Keratinocyte (primary cell): ENCODE results near the gene CD163. TPM values are rescaled to one million over a fixed set of nuclear protein-coding genes. Genes with fewer than 3 reads are reported as not detected.

Experiments
- DNase-seq: peaks from one replicate; pipeline ENCODE4 v3.0.0-alpha.2; 2011; ENCODE audit warnings: low read depth, missing footprints, low spot score
- FAIRE-seq: peaks from 2 replicates; lab custom pipeline; 2011; peaks lifted over from hg19 to GRCh38; lab: Jason Lieb, UNC
- H2AFZ ChIP-seq: 2 replicates; pipeline ENCODE4 v1.6.0; 2012; ENCODE audit warnings: low read length, control low read depth, inconsistent platforms; ENCODE audit not compliant: control insufficient read depth
- H3K27ac ChIP-seq: 2 replicates; pipeline ENCODE4 v1.5.1; 2011; ENCODE audit warnings: low read length; ENCODE audit not compliant: control insufficient read depth, insufficient read depth
- H3K27me3 ChIP-seq: 3 replicates; pipeline ENCODE4 v1.6.0; 2011; ENCODE audit warnings: low read length; ENCODE audit not compliant: control insufficient read depth, insufficient read depth; ENCODE audit errors: extremely low read depth
- H3K36me3 ChIP-seq, 2 experiments: 2 replicates in 1 of 2; 3 replicates in 1 of 2; pipeline ENCODE4 v1.5.1; 2011; ENCODE audit warnings: low read length in 2 of 2, mild to moderate bottlenecking in 1 of 2; ENCODE audit not compliant: control insufficient read depth in 2 of 2, insufficient read depth in 2 of 2; ENCODE audit errors: extremely low read depth in 1 of 2
- H3K4me1 ChIP-seq: 3 replicates; pipeline ENCODE4 v1.5.1; 2011; ENCODE audit warnings: low read length; ENCODE audit not compliant: control insufficient read depth, insufficient read depth; ENCODE audit errors: extremely low read depth
- H3K4me2 ChIP-seq: 3 replicates; pipeline ENCODE4 v1.6.0; 2011; ENCODE audit warnings: low read depth, low read length; ENCODE audit not compliant: control insufficient read depth, insufficient read depth; ENCODE audit errors: extremely low read depth
- H3K4me3 ChIP-seq, 3 experiments: fragments of 200-600 bp in 1 of 3; sonication (generic) in 1 of 3; 2 replicates in 2 of 3; 3 replicates in 1 of 3; pipeline ENCODE4 v1.5.1; 2011 to 2016; ENCODE audit warnings: low read length in 3 of 3, mild to moderate bottlenecking in 3 of 3, control low read depth in 2 of 3, inconsistent platforms in 1 of 3, low read depth in 1 of 3, mixed read lengths in 1 of 3, mixed run types in 1 of 3, moderate library complexity in 1 of 3; ENCODE audit not compliant: control insufficient read depth in 2 of 3, insufficient read depth in 2 of 3; ENCODE audit errors: extremely low read depth in 1 of 3
- H3K79me2 ChIP-seq: 2 replicates; pipeline ENCODE4 v1.6.0; 2012; ENCODE audit warnings: low read length; ENCODE audit not compliant: control insufficient read depth, insufficient read depth
- H3K9ac ChIP-seq: 3 replicates; pipeline ENCODE4 v1.6.0; 2011; ENCODE audit warnings: low read length; ENCODE audit not compliant: control insufficient read depth, insufficient read depth; ENCODE audit errors: extremely low read depth
- H3K9me1 ChIP-seq: 3 replicates; pipeline ENCODE4 v1.6.0; 2011; ENCODE audit warnings: low read length; ENCODE audit not compliant: control insufficient read depth, insufficient read depth; ENCODE audit errors: extremely low read depth
- H3K9me3 ChIP-seq: 2 replicates; pipeline ENCODE4 v1.5.1; 2012; ENCODE audit warnings: low read depth, low read length; ENCODE audit not compliant: control insufficient read depth
- H4K20me1 ChIP-seq: 3 replicates; pipeline ENCODE4 v1.6.0; 2011; ENCODE audit warnings: low read length; ENCODE audit not compliant: control insufficient read depth, insufficient read depth; ENCODE audit errors: extremely low read depth
- EZH2 ChIP-seq: IDR thresholded peaks from one replicate; pipeline ENCODE4 v1.6.1; 2012; ENCODE audit warnings: inconsistent platforms, mild to moderate bottlenecking, low read length, moderate library complexity
- dilution Hi-C: fragments of 300-500 bp; cut with MboI; formaldehyde crosslinking; loops from one replicate; pipeline ENCODE4 v1.7.0; 2020; ENCODE audit warnings: low sequenced_read_pairs; ENCODE audit not compliant: extremely low pct_ligation_motif_present
- polyA plus RNA-seq, 5 experiments: library from polyadenylated mRNA; depleted of rRNA in 3 of 5; stranded (reverse) in 3 of 5; stranded (forward) in 1 of 5; unstranded in 1 of 5; fragments of >200 nt; gene quantifications; 1 replicate in 1 of 5; 2 replicates in 3 of 5; 3 replicates in 1 of 5; pipeline versions ENCODE4 v1.2.1 to v1.2.3, GENCODE V29; 2011 to 2012; ENCODE audit warnings: missing spikeins in 2 of 5, low read depth in 1 of 5, low replicate concordance in 1 of 5
- TF ChIP-seq, protein P1 (sequence below), 3 experiments: IDR thresholded peaks in 1 of 3; conservative IDR thresholded peaks in 1 of 3; optimal IDR thresholded peaks in 1 of 3; 2 replicates in 2 of 3; 3 replicates in 1 of 3; pipeline versions ENCODE3 to v1.5.1; 2011; ENCODE audit warnings: low read length in 3 of 3, mild to moderate bottlenecking in 3 of 3, moderate library complexity in 2 of 3, control low read depth in 1 of 3, inconsistent platforms in 1 of 3; ENCODE audit not compliant: insufficient read depth in 2 of 3; ENCODE audit errors: extremely low read depth in 1 of 3

Gene CD163
- polyA plus RNA-seq, 1 donor (not counting 4 experiments of a cell fraction or from before 2014, with no cell fraction given), result 0.14 TPM

- Histone ChIP-seq H3K36me3 (no peaks in the 10 kb centered on the region), H3K27me3 (no peaks in the 10 kb centered on the region), H3K9me3 (no peaks in the 10 kb centered on the region), H3K4me1 (no peaks in the 10 kb centered on the region), H3K9ac (no peak overlapping the region), H3K4me2 (no peak overlapping the region), H3K4me3 (no peak overlapping the region), H3K27ac (no peak overlapping the region), H3K79me2 (no peaks in the 10 kb centered on the region), H4K20me1 (no peaks in the 10 kb centered on the region), H2AFZ (no peak overlapping the region), H3K9me1 (no peaks in the 10 kb centered on the region)
- TF ChIP-seq, protein P1, sequence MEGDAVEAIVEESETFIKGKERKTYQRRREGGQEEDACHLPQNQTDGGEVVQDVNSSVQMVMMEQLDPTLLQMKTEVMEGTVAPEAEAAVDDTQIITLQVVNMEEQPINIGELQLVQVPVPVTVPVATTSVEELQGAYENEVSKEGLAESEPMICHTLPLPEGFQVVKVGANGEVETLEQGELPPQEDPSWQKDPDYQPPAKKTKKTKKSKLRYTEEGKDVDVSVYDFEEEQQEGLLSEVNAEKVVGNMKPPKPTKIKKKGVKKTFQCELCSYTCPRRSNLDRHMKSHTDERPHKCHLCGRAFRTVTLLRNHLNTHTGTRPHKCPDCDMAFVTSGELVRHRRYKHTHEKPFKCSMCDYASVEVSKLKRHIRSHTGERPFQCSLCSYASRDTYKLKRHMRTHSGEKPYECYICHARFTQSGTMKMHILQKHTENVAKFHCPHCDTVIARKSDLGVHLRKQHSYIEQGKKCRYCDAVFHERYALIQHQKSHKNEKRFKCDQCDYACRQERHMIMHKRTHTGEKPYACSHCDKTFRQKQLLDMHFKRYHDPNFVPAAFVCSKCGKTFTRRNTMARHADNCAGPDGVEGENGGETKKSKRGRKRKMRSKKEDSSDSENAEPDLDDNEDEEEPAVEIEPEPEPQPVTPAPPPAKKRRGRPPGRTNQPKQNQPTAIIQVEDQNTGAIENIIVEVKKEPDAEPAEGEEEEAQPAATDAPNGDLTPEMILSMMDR (optimal IDR thresholded peaks at IDR 0.05 in 1 of 3, IDR thresholded peaks at IDR 0.05 in 1 of 3, conservative IDR thresholded peaks at IDR 0.05 in 1 of 3; ENCODE audit: extremely low read depth in 1 of 3, insufficient read depth in 2 of 3, low read length in 3 of 3), result no peak
- no peak for TF ChIP-seq EZH2
- no peak for DNase-seq
- no peak for FAIRE-seq
- dilution Hi-C loops, result no loop called here
Observed at GRCh38 chr12:7448099-7448498, 55.5 kb downstream of the CD163 start.

- no peaks in the 10 kb centered on the region for H3K36me3 ChIP-seq
- no peaks in the 10 kb centered on the region for H3K79me2 ChIP-seq
- H4K20me1 ChIP-seq, result no peaks in the 10 kb centered on the region
- no peaks in the 10 kb centered on the region for H3K27me3 ChIP-seq
- DNase-seq, result no peak
- H3K9me1 ChIP-seq, result no peaks in the 10 kb centered on the region
- FAIRE-seq, result no peak
- no peaks in the 10 kb centered on the region for H3K9me3 ChIP-seq
- no peak overlapping the region for H3K27ac ChIP-seq
- no peak overlapping the region for H3K9ac ChIP-seq
- TF ChIP-seq, protein P1 (optimal IDR thresholded peaks at IDR 0.05 in 1 of 3, IDR thresholded peaks at IDR 0.05 in 1 of 3, conservative IDR thresholded peaks at IDR 0.05 in 1 of 3; ENCODE audit: extremely low read depth in 1 of 3, insufficient read depth in 2 of 3, low read length in 3 of 3), result no peak
- no peak for TF ChIP-seq EZH2
- no peaks in the 10 kb centered on the region for H3K4me1 ChIP-seq
- no peak overlapping the region for H2AFZ ChIP-seq
- dilution Hi-C loops, result no loop called here
- no peak overlapping the region for H3K4me2 ChIP-seq
- no peak overlapping the region for H3K4me3 ChIP-seq
Observed at GRCh38 chr12:7444537-7444936, 59.0 kb downstream of the CD163 start.
